Suppressor macrophage treated with lipopolysaccharide for 1 hour (primary cell): ENCODE data around the gene SLC25A21.
A peak's percentile ranks its signal among the peaks of the same experiment; 100 is the strongest.

Experiments used
- DNase-seq, 3 donors: peaks; one replicate each; pipeline ENCODE4 v3.0.0-alpha.2; 2020 to 2022

SLC25A21 gene

DNA sequence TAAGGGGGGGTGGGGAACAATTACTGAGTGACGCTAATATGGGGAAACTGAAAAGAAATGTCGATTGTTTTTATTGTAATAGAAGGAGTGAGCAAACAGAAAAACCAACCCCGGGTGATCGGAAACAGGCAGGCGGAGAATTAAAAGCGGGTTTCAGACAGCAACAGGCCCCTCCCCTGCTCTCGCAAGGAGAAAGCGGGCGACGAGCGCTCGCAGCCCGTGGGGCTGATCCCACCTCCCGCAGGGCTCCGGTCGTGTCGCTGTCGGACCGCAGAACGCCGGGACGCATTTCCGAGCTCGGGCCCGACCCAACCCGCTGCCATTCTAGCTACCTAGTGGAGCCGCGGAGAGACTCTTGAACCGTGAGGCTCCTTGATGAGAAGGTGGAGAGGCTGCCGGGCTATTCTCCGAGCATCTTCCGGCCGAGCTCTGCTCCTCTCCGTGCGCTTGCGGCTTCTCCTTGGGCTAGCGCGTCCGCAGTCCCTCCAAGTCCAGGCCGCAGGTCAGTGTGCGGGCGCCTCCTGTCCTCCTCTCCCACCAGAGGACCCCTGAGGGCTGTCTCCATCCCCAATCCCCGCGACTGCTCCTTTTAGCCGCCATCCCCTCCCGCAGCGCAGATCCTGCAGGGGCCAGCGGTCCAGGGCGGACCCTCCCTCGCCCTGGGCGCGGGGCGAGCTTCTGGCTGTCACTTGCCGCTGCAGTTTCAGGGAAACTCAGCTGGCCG lies 514.8 kb downstream of the SLC25A21 start:
- DNase-seq = no peak

DNA sequence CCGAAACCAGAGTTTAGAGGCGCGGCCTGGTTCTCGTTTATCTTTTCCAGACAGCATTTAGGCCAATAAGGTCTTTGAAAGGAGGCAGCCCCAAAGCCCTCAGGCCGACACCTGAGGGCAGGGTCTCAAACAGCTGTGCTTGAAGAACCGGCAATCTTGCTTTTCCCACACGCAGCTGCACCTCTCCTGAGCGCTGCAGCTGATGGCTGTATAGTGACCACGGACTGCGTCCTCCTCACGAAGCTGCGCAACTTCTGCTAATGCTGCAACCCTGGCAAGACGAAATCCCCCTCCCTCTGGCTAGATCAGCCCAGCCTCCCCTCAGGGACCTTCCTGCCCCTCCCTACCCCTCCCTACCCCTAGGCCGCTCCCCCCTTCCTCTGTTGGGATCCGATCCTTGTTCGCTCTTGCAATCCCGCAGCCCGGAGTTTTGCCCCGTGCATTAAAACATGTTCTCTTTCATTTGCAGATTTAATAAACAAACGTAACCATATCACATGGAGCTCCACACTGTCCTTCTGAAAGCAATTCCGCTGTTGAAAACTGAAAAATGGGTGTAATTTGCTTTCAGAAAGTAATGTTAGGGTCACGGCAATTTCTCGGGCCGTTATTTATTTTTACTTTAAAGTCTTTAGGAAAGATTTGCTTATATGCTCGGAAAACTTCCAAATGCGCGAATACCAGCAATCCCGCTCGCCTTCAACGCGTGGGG lies 515.6 kb downstream of the SLC25A21 start:
- DNase-seq = no peak

DNA sequence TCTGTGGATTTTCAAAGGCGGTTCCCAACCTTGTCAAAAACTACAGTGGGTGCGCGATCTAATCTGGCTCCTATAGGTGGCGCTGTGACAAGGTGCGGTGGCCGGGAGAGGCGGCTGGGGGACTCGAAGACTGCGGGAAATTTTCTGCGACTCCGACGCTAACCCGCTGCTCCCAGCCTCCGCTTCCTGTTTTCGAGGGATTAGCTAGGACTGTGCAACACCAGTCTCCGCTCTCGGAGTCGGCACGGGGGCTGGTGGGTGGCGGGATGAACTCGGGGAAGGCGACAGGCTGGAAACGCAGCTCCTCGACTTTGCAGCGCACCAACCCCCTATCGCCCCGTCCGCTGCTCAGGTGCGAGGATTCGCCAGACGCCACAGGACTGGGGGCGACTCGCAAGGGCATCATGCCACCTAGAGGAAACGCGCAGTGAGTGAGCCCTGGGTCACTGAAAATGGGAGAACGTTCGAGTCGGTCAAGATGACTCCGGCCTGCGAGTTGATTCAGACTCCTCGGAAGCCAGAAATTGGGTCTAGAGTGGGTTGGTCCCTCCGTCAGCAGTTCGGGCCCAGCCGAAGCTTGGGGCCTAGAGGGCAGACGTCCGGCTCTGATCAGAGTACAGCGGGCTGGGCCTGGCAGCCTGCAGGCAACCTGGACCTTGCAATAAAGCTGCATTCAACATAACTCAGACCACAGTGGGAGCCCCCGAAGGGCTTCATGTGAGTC lies 516.3 kb downstream of the SLC25A21 start:
- peak; percentile 44 to 70 (median 54) for DNase-seq

DNA sequence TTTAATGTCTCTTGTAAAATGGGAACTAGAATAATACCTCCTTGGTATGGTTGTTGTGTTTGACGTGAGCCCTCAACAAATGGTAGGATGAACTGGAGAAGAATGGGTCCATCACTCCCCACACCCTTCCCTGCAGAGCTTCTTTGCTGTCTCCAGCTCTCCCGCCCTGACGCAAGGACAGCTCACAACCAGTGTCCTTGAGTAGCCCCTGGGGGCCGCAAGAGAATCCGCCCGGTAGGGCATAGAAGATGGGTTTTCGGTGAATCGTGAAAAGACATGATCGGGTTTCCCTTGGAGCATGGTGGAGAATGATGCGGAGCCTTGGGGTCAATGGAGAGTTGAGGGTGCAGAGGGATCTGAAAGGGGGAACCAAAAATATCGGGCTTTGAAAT lies 516.8 kb downstream of the SLC25A21 start:
- no peak for DNase-seq

DNA sequence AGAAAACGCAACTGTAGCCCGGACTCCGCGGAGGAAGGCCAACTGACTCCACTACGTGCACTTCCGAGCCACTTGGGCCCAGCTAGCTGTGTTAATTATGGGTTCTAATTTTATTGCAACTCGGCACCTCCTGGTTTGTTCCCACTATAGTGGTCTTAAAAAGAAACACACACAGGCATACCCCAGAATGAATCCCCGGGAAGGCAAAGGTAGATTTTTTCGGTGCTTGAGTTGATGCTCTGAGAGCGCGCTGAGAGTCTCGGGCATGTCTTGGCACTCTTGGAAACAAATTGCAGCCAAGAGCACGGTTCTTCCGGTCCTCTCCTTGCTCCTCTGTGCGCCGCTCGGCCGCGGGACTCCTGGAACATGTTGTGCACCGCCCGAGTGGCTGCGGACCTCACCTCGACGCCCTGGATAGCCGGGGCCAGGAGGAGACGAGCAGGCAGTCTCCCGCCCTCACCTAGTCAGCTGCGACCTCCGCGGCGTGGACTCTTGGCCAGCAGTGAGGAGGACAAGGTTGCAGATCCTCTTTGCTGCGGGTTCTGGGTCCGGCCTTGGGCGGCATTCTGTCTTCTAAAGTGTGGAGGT lies 517.5 kb downstream of the SLC25A21 start:
- no peak for DNase-seq

DNA sequence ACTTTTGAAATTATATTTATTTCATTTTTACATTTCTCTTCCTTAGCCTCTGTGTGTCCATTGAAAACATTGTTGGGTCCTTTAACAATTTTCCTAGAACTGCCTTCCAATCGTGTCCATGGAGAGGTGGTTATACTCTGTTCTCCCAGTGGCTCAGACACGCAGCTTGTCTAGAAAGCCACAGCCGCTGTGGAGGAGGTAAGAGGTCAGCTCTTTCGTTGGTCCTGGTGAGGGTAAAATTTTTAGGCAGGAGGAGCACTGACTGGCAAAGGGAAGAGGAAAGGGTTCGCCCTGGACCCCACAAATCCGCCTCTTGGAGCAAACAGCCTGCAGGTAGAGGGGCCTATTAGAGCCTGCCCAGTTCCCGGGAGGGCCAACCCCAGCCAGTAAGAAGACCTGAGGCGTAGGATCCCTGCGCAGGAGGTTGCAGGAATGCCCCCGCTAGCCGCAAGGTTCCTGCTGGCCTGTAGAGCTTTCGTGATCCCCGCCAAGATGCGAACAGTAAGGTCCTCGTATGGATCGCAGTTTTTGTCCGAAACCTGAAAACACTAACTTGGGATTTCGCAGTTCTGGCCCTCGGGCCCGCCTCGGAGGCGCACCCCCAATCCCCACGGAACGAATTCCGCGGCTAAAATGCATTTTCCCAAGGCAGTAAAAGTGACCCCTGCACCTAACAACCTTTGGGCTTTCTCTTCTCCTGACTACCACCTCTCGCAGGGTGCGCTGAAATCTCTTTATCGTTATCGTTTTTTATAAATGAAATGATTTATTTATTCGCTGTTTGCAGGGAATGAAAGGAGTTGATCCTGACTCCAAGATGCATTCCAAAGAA lies 518.2 kb downstream of the SLC25A21 start:
- no peak for DNase-seq

DNA sequence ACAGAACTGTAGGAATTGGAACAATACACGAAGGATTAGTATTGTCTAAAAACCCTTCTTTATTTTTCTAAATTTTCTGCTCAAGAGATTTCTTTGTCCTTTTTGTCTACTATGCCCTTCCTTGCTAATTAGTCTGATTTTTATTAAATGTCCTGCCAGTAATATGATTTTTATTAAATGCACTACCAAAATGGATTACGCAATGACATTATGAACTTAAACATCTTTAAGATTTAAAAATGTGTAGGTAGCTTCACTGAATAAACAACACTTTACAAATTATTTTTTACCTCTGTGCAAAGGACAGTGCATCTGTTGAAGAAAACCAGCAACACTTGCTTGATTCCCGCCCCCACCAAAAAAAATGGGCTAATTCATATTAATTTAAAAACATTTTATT lies 519.0 kb downstream of the SLC25A21 start:
- DNase-seq = no peak

DNA sequence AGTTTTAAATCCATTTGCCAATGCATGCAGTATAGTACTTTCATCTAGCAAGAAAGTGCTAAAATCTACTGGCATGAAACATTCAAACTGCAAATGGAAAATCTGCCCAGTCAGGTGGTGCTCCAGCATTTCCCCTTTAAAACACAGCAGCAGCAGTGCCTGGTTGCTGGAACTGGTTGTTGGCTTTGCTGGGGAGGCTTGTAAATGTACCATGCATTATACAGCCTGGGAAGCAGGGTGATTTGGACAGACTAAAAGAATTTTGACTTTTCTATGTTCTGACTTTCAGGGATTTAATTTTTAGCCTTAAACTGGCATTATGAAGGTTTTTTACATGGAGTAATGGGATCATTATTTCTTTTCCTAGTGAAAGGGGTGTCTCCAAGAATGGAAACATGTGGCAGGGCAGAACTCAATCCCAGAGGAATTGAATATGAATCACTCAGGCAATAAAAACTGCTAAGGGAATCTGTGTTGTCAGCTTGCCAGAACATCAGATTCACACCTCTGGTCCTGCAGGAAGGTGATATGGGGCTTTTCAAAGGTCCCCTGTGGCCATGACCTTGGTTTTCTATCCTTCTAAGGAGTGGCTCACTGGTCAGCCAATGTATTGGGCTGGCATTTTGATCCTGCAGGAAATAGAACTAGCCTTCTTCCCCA lies 519.7 kb downstream of the SLC25A21 start:
- no peak for DNase-seq

DNA sequence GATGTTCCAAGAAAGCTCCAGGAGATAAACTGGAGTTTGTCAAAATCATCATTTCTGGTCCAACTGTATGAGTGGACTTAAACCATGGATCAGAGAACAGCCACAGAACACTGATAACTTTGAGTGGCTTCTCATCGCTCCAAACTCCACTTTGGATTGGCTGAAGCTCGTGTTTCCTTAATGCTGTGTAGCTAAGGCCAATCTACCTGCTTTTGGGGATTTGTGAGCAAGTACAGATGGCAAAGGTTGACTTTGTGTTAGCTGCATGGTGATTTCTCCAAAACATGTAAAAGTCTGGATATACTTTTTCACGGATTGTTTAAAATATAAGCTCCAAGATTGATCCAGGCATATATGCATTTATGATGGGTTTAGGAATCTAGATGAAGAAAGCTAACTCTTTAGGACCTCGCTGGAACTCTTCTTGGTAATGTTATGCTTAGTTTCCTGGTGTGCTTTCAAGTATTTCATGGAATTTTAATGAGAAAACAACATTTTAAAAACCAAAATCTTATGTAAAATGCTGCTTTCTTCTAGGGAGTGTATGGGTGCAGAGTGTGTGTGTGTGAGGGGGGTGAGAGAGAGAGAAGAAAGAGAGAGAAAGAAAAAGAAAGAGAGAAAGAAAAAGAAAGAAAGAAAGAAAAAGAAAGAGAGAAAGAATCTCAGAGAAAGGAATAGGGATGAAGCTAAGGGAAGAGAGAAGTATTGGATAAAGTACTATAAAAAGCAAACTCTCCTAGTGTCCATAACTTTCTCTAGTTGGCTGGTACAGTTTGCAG lies 522.3 kb downstream of the SLC25A21 start:
- DNase-seq = no peak

DNA sequence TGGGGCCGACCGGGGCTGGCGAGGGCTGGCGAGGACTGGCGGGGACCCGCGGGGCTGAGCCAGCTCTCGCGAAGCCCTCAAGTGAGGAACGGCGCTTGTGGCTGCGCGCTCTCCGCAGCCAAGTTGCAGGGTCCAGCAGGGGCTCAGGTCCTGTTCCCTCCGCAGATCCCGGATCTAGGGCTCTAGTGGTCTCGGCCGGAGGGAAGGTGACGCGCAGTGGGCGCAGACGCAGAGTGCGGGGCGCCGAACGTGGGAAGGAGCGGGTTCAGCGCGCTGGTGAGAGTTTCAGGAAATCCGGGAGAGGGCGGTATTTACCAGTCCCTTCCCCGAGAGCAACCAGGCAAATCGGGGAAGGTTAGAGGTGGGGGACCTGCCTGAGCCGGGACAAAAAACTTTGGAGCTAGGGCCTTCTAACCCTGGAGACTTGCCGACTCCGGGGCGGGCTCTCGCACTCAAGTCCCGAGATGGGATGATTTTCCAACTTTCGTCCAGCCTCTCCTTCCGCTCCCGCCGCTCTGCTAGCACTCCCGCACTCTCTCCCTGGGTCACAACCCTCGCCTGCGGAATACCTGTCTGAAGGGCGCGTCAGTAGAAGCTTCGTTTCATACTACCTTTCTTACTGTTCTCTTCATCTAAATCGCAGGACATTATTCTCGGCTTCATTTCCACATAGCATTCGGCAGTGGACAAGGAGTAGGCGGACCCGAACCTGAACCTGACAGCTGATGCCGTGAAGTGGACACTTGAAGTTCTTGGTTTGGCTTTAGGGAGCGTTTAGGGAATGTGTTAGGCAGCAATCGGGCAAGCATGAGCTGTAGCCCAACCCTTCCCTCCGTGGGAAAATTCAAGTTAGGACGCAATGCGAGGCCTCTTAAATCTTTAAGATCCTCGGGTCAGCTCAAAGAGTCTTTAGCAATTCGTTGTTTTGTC lies 524.3 kb downstream of the SLC25A21 start:
- DNase-seq = peak in 1 of 3 donors; percentile 26

DNA sequence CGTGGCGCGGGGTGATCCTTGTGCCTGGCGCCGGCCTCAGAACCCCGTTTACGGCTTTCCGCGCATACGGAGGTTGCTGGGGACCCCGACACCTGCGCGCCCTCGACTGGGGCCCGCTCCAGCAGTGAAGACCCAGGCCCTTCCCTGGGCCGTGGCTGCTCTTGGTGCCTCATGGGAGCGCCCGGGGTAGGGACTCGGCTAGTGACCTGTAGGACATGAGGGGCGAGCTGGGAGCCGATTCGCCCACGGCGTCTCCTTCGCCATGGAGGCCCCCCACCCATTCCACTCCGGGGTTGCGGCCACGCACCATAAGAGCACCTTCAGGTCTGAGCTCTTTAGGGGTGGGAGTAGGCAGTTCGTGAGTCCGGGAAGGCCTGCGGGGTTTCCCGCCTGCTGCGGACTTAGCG lies 525.0 kb downstream of the SLC25A21 start:
- no peak for DNase-seq

DNA sequence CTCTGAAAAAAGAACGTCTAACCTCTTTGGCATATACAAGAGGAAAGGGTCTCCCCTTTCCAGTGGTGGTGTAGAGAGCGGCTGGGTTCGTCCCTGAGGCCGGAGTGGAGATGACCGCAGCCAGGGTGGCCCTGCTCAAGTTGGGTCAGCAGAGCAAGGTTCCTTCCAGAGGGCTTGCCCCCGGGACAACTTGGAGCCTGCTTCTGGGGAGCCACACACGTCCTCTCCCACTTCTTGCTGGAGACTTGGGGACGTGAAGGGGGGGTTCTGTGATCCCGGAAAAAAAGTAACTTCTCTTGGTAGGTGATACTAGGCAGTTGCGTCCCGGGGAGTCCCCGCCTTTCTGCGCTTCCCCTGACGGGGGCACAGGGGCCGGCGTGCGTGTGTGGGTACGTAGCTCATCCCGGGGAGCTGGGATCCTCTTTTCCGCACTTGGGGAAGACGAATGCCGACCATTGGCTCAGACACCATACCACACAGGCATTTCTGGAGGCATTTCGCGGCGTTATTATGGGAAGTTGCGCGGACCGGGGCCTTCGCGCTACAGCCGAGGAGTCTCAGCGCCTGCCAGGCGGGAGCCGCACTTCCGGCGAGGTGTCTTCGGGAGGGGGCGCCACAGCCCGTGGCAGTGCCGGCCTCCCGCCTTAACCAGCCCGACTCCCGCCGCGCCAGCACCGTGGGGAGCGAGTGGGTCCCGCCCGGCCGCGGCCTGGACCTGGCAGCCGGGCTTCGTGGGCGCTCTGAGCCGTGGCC lies 525.6 kb downstream of the SLC25A21 start:
- DNase-seq = no peak

DNA sequence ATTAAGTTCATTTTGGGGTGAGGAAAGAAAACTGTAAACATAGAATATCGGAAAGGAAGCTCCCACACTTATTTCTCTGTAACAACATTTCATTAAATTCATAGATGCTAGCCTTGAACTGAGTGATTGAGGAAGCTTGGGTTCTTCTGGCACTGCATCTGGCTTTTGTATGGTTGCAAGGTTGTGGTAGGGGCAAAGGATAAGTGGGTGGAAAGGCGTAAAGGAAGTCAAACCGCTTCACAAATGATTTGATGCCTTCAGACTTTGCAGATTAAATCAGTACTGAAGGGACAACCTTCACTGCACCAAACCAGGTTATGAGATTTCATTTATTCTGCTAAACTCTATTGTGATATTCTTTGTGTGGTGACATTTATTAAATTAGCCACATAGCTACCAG lies 538.8 kb downstream of the SLC25A21 start:
- no peak for DNase-seq
